DLD1 (cell line): ENCODE measurements around the gene DOCK9.

Experiments used
- in situ Hi-C: cut with HindIII; loops from 2 replicates; pipeline ENCODE4 v1.10.0; 2017; ENCODE audit warnings: low sequenced_read_pairs

DOCK9 gene

DNA sequence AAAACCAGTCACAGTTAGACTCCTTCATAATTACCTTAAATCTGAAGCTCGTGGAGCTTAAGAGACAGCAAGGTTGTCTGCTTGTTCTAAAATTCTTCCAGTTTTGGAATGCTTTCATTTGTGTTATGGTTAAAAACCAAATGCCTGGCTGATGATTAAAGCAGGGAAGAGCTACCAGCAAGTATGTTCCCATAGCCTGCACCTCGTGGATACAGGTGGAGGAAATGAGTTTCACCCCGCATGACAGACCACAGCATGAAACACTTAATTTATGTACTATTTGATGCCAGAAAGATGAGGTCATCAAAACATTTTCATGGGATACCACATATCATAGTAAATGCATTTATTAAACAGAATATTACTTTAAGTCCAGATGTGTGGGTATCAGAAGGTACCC, 416 bp upstream of the DOCK9 start:
- in situ Hi-C loops: no loop called here

DNA sequence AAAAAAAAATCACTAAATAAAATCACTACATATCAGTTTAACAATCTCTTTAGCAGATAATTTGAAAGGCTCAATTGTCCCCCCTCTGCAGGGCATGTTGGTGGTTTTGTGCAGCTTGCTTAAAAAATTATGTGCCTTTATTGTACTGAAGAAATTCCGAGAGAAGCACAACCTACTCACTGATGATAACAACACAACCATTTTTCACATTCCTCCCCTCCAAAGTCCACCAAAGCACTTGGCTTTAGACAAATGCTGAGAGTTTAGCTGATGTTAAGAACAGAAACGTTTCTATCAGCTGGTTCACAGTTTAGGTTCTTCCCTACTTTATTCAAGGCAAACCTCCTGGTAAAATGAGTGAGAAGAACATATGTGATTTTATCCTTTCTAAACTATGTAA, 923 bp downstream of the DOCK9 start:
- in situ Hi-C loops: no loop called here

DNA sequence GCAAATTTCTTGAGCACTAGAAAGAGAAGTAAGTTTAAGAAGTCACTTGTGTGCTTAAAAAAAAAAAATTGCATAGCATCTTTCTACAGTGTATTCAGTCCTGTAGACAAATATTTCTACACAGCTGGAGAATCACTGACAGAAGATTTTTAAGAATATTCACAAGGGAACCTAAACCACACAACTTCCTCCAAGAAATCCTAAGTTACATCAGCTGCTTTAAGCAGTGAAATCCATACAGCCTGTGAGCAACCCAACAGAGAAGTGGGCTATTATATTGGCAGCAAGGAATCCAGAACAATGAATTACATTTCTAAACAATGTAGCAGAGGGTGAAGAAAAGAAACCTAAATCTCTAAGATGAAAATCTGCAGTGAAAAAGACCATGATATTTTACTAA, 1.5 kb downstream of the DOCK9 start:
- in situ Hi-C loops: no loop called here

DNA sequence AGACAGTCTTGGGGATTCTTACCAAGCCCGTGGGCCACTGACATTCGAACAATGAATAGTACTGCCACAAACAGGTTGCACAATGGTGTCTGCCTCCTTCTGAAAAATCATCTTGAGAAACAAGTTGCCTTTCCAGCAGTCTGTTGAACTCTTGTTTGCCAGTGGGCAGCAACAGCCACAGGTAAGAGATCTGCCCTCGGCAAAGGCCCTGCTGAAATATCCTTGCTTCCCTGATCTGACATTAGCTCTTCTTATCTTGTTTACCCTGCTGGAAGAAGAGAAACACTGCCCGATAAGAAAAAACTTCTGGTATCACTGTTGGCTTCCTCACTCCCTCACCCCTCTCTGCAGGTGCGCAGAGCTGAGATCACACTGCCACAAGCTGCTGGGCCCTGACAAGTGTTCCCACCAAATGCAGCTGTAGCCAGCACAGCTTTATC, 2.0 kb downstream of the DOCK9 start:
- in situ Hi-C loops: no loop called here

DNA sequence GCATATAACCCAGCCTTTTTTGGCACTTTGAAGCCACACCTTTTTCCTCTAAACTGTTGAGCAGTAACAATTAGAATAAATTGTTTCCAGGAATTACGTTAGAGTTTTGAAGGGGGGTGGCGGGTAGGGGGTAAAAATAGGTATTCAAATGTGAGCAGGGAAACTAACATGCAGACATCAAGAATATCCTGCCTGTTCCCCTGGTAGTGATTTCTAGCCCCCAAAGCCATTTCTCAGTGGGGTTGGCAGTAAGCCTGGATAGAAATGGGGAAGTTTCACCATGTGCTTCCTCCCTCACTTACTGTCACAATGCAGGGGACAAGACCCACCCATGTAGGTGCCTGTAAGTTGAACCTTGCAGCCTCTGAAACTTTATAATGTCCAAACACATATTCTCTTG, 3.8 kb downstream of the DOCK9 start:
- in situ Hi-C loops: no loop called here

DNA sequence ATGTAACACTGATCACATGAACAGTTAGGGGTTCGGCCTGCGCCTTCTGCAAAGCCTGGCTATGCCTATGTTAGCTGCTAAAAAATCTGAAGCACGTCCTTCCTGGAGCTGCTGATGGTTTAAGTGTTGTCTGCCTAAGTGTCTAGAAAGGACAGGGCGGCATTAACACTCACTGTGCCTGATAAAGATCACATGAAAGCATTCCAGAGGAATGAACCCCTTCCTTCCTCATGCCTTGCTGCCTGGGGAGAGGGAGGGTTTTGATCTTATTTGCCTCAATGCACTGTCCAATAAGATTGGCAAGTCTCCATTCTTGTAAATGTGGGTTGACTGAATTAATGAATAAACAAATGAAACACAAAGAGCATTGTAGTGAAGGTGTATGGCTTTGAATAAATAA, 5.2 kb downstream of the DOCK9 start:
- in situ Hi-C loops: no loop called here

DNA sequence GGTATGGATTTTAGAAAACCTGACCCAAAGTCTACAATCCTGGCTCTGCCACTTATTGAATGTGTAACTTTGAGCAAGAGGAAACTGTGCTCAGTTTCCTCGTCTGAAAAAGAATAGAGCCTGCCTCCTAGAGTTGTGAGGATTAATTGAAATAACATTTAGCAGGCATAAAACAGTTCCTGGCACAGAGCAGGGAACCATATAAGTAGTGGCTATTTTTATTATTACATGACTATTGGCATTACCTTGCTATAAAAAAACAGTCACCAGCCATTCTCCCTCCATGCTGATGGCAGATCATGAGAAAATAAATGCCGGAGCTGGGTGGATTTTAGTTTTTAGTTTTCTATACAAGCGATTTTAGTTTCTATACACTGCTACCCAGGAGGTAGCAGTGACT, 5.8 kb downstream of the DOCK9 start:
- in situ Hi-C loops: no loop called here

DNA sequence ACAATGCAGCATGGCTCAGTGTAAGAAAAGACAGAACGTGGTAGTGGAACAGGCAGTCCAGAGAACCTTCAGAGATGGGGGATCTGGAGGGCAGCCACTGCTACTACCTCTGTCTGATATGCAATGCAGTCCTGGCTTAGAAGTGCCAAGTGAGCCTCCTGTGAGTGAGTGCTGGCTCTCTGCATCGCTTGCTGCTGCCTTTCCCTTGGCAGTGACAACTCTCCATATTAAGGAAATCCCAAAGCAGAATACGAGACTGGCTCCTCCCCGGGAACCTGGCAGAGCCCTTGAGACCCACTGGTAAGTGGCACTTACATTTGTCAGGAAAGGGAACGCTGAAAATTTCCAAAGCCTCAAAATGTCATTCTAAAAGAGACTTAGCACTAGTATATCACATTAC, 7.5 kb downstream of the DOCK9 start:
- in situ Hi-C loops: no loop called here

DNA sequence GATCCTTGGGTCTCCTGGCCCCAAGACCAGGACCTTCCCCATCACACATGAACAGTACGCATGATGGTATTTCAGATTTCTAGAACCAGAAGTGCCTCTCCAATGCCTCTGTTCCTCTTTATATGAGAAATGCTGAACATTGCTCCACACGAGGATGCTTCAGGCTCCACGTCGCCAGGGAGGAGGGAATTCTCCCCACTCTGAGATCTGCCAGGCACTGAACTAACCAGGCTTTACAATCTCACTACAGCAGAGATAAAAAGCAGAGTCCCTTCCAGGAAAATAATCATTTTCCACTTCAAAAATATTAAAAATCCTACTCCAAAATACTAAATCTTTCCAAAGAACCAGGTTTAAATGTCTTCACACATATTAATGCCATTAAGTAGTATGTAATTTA, 10.4 kb downstream of the DOCK9 start:
- in situ Hi-C loops: no loop called here

DNA sequence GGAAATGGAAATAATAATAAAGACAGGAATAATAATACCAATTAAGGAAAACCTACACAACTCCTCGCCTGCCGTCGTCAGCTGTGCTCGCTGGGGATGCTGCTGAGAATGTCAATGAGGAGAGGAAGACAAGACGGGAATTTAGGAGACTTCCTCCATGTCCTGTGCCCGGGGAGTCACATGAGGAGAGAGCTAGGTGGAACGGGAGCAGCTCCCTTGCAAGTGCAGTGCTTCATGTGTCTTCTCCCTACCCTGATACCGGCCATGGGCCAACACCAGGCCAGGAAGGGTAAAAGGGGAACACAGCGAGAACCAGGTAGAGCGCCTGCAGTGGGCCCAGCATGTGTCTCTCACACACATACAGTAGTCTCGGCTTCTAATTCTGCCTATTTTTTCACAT, 11.8 kb downstream of the DOCK9 start:
- in situ Hi-C loops: no loop called here

DNA sequence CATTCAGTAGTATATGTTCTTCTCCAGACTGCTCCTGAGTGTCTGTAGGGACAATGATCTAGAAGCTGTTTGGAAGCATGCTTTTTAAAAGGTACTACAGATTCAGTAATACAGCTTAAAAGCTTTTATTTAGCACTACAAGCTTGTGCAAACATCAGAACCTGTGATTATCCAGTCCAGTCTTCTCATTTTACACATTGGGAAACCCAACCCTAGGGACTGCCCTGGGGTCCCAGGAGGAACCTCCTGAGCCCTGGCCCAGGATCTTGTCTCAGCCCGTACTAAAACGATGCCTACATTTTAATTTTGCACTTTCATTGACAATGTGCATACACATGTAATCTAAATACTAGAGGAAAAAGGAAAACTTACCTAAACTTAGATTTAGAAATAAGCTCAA, 12.5 kb downstream of the DOCK9 start:
- in situ Hi-C loops: no loop called here

DNA sequence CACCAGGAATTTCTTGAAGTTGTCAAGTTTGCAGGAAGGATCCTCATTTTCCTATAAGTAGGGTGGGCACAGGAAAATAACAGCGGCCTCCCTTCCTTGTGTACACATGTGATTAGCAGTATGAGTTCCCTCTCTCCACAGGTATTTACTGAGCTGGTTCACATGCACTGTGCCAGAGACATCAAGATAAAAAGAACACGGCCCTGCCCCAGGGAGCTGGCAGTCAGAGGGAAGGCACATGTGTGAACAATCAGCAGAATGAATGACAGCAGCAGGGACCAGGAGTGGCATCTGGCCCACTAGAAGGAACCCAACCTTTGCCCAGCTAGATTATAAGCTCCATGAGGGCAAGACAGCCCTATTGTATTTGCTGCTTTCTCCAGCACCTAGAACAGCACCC, 13.9 kb downstream of the DOCK9 start:
- in situ Hi-C loops: no loop called here

DNA sequence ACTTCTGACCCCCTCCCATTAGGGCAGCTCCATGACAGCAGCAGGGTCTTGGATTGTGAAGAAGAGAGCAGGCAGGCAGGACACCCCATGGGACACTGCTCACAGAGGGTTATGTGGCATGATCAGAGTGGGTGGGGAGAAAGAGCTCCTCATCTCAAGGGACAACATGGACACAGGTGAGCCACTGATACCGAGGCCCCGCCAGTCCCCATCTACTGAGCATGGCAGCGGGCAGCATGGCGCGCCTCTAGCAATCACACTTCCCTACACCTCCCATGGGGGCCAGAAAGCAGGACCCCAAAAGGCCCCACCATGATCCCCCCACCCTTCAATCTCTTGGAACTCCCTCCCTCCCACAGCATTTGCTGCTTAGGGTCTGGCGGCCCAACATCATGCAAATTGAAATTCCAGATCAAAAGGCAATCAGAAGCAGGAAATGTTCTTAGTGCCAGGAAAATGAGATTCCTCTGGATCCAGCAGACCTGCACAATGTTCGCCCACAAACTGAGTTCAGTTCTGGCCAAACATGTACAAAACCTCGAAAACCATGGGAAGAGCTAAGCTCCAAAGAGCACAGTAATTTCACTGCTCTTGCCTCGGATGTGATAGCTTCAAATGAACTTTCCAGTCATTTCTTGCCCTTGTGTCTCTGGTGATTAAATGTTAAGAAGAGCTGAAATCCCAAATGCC, 14.8 kb downstream of the DOCK9 start:
- in situ Hi-C loops: no loop called here

DNA sequence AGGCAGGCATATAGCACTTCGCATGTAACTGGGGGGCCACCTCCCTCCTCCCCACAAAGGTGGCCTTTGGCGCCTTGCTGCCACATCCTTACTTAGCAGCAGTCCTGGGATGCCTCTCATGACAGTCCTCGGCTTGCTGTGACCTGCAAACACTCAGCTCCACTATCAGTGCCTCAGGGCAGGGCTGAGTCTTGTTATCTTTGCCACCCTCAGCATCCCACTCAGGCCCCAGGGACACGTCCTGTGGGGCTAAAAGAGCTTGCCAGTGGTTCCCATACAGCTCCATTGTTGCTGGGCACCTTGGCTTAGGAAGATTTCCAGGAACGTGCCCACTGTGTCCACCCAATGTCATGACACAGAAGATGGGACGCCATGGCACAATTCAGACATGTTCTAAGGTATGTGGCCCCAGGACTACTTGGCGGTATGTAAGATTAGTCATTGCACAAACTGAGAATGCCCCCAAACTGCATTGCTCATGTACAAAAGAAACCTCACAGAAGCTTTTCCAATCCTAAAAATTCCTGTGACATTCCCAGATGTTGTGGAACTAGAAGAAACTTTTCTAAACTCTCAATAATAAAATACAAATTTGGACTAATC, 16.3 kb downstream of the DOCK9 start:
- in situ Hi-C loops: no loop called here

DNA sequence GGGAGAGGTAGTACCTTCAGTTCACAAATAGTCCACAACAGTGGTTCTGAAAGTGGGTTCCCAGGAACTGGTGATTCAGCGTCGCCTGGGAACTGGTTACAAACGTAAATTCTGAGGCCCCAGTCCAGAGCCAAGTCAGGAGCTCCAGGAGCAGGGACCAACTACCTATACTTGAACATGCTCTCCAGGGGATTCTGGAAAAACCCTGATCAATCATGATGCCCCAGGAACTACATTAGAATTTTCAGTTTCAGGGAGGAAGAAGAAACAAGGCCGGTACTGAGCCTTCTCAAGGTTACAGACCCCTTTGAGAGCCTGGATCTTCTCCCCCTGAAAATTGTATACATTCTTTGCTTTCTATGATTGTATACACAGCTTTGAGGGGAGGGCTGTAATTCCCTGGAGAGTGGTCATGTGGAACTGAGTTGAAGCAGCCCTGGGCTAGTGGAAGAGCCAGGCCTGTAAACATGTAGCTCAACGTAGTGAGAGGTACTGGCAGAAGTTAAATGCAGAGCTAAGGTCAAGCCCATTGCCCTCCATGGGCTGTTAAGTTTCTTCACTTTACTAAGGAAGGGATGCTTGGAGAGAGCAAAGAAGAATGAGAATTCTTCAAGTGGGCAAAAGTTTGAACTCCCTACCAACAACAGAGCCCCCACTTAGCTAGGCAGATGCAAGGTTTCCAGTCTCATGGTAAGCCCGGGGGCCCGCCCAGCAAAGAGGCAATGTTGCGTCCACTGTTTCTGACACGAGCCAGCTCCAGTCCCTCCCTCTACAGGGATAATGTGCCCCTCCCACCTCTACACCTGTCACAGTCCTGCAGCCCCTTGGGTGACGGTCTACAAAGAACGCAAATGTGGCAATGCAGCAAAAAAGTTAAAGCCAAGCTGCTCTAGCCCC, 17.0 kb downstream of the DOCK9 start:
- in situ Hi-C loops: no loop called here

DNA sequence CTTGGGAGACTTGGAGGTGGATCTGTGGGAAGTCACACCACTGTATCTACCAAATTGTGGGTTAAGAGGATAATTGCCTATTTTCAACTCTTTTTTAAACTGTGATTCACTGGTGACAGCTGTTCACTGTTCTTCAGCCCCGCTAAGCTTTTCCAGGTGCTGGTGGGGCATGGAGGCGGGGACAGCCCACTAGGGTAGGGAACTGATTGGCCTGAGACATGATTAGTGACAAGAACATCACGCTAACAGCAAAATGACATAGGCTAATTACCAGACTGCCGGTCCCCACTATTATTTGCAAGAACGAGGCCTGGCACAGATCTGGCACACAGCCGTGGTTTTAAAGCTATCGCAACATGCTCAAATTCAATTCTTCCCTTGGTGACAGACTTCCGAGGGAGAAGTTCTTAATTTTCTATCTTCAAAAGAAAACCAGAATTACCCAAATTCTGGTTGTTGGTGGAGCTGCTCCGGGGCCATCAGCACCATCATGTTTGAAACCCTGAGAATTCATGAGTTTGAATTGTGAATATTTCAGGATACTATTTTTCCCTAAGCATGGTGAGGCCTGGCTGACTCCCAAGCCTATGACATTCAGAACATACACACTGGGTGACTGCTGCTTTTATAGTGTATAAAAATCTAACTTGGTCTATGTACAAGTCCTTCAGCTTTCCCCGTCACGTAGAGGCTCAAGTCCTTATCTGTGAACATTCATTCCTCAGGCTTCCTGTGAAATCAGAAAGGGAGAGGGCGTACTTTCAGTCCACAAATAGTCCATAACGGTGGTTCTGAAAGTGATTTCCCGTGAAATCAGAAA, 17.9 kb downstream of the DOCK9 start:
- in situ Hi-C loops: no loop called here

DNA sequence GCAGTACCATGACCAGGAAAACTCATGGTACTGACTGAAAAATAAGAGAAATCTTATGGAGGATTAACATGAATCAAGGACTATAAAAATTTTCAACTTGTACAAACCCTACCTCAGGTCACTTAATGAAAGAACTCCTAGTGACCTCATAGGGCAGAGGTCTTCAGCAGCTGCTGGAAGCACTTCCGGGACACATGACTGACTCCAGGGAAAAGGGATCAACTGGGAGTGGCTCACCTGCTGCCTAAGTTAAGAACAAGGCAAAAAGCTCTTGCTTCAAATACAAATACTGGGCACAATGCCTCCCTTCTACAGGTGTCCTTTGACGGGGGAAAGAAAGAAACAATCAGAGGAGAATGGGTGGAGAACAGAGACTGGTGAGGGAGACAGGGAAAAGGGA, 18.6 kb downstream of the DOCK9 start:
- in situ Hi-C loops: no loop called here

DNA sequence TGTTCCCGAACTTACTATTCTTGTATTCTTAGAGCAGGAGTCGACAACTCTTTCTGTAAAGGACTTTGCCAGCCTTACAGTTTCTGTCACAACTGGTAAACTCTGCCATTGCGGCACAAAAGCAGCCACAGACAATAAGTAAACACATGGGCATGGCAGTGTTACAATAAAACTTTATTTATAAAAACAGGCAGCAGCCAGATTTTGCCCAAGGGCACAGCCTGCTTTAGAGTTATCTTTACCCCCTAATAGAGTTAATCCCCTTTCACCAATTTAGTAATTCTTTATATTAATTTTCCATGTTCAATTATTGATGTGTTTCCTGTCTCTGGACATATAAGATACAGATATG, 19.4 kb downstream of the DOCK9 start:
- in situ Hi-C loops: no loop called here

DNA sequence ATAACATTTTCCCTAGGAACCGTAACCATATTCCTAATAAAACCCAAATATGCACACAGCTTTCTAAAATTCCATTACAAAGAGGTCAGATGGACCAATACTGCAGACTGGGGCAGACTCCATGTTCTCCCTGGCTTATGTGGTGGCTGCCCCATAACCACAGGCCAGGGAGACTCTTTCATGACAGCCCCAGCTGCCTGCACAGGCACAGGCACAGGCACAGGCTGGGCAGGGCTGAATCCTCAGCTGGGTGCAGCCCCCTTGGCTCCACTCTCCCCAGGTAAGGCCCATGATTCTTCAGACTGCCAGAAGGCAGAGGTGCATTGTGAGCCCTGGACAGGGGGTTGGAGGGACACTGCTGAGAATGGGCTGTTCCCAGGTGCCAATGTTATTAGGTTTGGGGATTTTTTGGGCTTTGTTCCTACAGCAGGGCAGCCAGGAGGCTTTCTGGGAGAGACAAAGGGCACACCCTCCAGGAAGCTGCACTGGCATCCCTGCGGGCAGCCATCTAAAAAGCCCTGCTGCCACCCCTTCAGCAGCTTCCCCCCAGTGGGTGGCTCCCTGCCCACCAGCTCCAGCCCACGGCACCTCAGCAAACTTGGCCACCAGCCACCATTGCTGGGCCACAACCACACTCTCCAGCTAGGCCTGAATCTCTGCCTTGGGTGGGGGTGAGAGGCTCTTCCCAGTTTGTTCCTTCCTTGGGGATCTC, 20.0 kb downstream of the DOCK9 start:
- in situ Hi-C loops: no loop called here

DNA sequence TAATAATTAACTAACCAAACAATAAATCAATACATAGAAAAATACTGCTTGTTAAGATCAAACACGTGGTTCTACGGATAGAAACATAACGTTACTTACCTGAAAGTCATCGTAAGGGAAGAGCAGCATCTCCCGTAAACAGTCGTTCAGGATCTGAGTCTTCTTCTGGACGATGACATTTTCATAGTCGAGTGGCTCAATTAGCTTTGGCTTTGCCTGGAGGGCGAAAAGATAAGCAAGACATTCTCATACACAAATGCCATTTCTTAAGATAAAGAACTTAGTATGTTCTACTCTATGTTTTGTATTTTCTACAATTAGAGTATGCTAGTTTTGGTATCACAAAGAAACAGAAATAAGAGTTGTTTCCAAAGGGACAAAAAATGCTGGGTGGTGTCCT, 22.5 kb downstream of the DOCK9 start:
- in situ Hi-C loops: no loop called here

DNA sequence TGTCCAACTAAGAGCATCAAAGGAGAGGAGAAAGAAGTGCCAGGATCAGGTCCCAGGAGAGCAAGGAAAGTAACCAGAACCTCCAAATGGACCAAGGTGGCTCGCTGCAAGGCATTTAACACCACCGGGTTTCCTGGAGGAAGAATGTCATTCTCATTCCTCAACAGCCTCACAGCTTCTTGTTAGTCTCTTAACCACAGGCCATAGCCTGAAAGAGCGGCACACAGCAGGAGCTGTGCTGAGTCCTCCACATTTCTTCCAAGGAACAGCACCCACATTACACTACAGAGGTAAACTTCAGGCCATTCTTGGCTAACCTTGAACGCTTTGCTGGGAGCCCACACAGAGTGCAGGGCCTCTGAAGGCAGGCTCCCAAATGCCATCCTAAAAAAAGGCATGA, 23.6 kb downstream of the DOCK9 start:
- in situ Hi-C loops: no loop called here
